Pericardium fibroblast (primary cell): ENCODE measurements around the gene ISCA1. TPM values are rescaled to one million over a fixed set of nuclear protein-coding genes. Genes with fewer than 3 reads are reported as not detected.

Source experiments
- total RNA-seq: library from RNA; depleted of rRNA; stranded (reverse); fragments of >200 nt; gene quantifications from 2 replicates; pipeline ENCODE4 v1.2.3, GENCODE V29; 2015

The ISCA1 gene
- total RNA-seq = 31.7 and 47.3 TPM in 2 replicates

DNA sequence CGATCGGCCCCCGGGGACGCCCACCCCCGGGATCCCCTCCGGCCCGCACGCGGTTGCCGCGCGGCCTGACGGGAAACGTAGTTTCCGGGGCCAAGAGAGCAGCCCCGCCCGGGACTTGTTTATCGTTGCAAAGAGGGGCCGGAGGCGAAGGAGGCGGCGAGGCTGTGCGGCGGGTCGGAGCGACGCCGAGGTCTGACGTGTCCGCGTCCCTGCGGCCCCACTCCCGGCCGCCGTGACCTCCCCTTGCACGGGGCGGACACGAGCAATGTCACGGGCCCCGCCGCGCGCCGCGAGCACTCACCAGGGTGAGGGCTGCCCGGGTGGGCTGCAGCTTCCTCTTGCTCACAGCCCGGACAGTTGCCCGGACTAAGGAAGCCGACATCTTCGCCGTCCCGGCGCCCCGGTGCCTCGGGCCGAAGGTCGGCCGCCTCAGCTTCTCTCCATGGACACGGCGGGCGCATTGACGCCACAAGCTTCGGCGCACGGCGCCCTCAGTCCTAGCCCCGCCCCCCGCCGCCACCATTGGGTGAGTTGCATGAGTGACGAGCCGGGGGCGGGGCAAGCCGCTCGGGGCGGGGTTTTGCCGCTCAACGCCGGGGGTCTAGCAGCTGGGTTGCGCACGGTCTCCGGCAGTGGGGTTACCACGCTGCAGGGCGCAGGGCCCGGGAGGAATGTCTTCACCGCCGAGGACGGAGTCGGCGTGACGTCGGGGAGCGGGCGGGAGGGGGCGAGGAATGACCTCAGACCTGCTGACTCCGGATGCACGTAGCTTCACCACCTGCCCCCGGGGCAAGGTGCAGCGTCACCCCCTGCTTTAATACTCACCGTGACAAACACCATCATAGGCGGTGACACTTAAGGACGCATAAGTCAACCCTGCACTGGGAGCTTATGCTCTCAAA, at the start of gene ISCA1:
Gene ISCA1, minus strand, starts transcription at position 462 of the 902 bp plus-strand sequence. Its CDS starts 80 bp downstream, at position 382.

GRCh38 chr9:86259557-86259956, 22.8 kb downstream of the ISCA1 start, which contains the start of gene C9orf153:
C9orf153 (minus strand) TSS chr9:86259657; CDS start chr9:86229603, 30,054 bp downstream.

Other genes starting within 250 kb of the ISCA1 start
- 61.5 and 85.3 TPM in 2 replicates for gene GOLM1, start 183.0 kb downstream of the ISCA1 start, total RNA-seq
- not detected in 2 replicates for gene C9orf153, start 22.9 kb downstream of the ISCA1 start, total RNA-seq
- 15.2 and 22.5 TPM in 2 replicates for gene TUT7, start 71.9 kb upstream of the ISCA1 start, total RNA-seq